Heart right ventricle (tissue), 16 donors: ENCODE data around the gene ARIH1. TPM values are rescaled to one million over a fixed set of nuclear protein-coding genes. Genes with fewer than 3 reads are reported as not detected.

Source experiments
- ATAC-seq, 8 donors: fragments of 200-7000 bp; cut with Tn5 transposase; one replicate each; pipeline ENCODE4 v1.9.1; 2020; ENCODE audit warnings: mild to moderate bottlenecking in 8 of 8, moderate library complexity in 8 of 8, moderate number of reproducible peaks in 1 of 8
- DNase-seq, 2 donors: peaks; one replicate each; pipeline ENCODE4 v3.0.0-alpha.2; 2020
- H3K27ac ChIP-seq, 10 donors: fragments of 200-600 bp; sonication (generic) in 2 of 10; one replicate each; pipeline versions ENCODE4 v1.5.0 to v1.8.0; 2020 to 2022; ENCODE audit warnings: mild to moderate bottlenecking in 3 of 10
- H3K27me3 ChIP-seq, 7 donors: fragments of 200-600 bp; one replicate each; pipeline ENCODE4 v1.8.0; 2021 to 2022; ENCODE audit warnings: mild to moderate bottlenecking in 2 of 7
- H3K36me3 ChIP-seq, 9 donors: fragments of 200-600 bp; sonication (generic) in 1 of 9; one replicate each; pipeline versions ENCODE4 v1.5.0 to v1.8.0; 2020 to 2022; ENCODE audit warnings: mild to moderate bottlenecking in 2 of 9
- H3K4me1 ChIP-seq, 9 donors: fragments of 200-600 bp; sonication (generic) in 1 of 9; one replicate each; pipeline versions ENCODE4 v1.5.0 to v1.8.0; 2020 to 2022; ENCODE audit warnings: mild to moderate bottlenecking in 4 of 9
- H3K4me3 ChIP-seq, 10 donors: fragments of 200-600 bp; sonication (generic) in 2 of 10; one replicate each; pipeline versions ENCODE4 v1.5.0 to v1.8.0; 2020 to 2022; ENCODE audit warnings: mild to moderate bottlenecking in 7 of 10, moderate library complexity in 2 of 10
- H3K9me3 ChIP-seq, 11 donors: fragments of 200-600 bp in 10 of 11; sonication (generic) in 2 of 11; one replicate each; pipeline versions ENCODE4 v1.5.0 to v1.8.0; 2013 to 2022; ENCODE audit warnings: mild to moderate bottlenecking in 2 of 11, control low read depth in 1 of 11, moderate library complexity in 1 of 11
- WGBS, 2 donors: extraction: QIAGEN DNeasy Blood & Tissue Kit; methylation state at CpG; one replicate each; pipeline ENCODE4 v1.1.7; 2013; ENCODE audit warnings: inconsistent platforms in 1 of 2; 5-methylcytosine and 5-hydroxymethylcytosine counted together
- intact Hi-C, 10 donors: fragments of 100-400 bp; cut with DNase I; formaldehyde crosslinking; loops; one replicate each; pipeline versions ENCODE4 v1.11.1 to v1.14.2; 2022
- polyA plus RNA-seq, 2 donors: library from polyadenylated mRNA; stranded (reverse); fragments of 200-250 nt; gene quantifications; one replicate each; pipeline ENCODE4 v1.2.3, GENCODE V29; 2013
- total RNA-seq, 10 donors: library from RNA; stranded (reverse); fragmentation: NEBNext Ultra II Directional in 3 of 10; extraction: Animal tissue kit (Norgen Biotek cat#: 25700) in 3 of 10; gene quantifications; one replicate each; pipeline versions ENCODE4 v1.2.1 to v1.2.4, GENCODE V29; 2021 to 2023
- TF ChIP-seq, protein P1 (sequence below), 9 donors: fragments of 200-600 bp; sonication (generic) in 2 of 9; IDR thresholded peaks; one replicate each; pipeline versions ENCODE4 v1.5.0 to v1.8.0; 2021 to 2022; ENCODE audit warnings: antibody characterized with exemption in 9 of 9, mild to moderate bottlenecking in 5 of 9, moderate library complexity in 1 of 9
- donor health status: Arrhythmogenic right ventricular cardiomyopathy.
- donor health status: ischemic (EF 13 %, LVEDD 7.1; RV severe dilation, severe dysfunction).
- donor health status: healthy with polysubstance abuse.
- donor health status: DM: no; HTN: yes; CAD: no.
- donor health status: DM: no; HTN: no; CAD: no.
- donor health status: ischemic (EF 25% LVEDD 6.9; RV normal size, moderate dysfunction).
- donor health status: ischemic (EF 25% LVEDD 5.7; RV mildly dilated, moderate dysfunction).
- donor health status: healthy.
- donor health status: DM: yes; HTN: yes; CAD: no.
- donor health status: Ischemic cardiomyopathy.
- donor health status: ischemic (EF 35%, LVEDD 5.7; RV mildly dilated, moderate dysfunction).
- donor health status: nonischemic (EF 11% LVEDD 7.7; RV severe dilation, severe dysfunction).
- donor health status: DM: yes; HTN: yes; CAD: no.
- donor health status: PGD.
- donor health status: ischemic (EF 29% LVEDD 5.4; RV normal size, mild dysfunction).
- donor health status: nonischemic (EF 23%, LVEDD 6.1; RV moderate dilation, normal function).

Gene ARIH1
- total and polyA plus RNA-seq, 12 donors, result 23.1 to 231 (median 182) TPM

DNA sequence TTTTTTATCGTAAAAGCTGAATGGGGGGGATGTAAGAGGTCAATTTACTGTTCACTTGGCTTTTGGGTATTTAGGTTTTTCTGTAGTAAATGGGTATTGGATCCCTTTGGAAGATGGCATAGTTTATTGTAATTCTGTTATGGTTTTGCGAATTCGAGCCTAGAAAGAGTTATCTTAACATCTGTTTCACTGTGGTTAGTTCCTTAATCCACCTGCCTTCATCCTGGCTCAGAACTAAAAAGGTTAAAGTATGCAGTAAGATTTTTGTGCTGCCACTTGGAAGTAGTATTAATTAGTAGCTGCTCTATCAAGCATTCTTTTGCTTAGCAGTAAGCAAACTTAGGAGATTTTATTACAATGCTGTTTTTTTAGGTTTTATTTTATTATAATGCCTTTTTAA is 62.4 kb downstream of the ARIH1 start:
- DNase-seq (no peak), ATAC-seq (no peak)
- Histone ChIP-seq H3K9me3 (peaks cover 0 to 20% (median 9%) of the 10 kb centered on the region in 11 donors), H3K4me1 (peaks cover 0 to 25% (median 0%) of the 10 kb centered on the region in 9 donors), H3K27ac (no peak overlapping the region), H3K27me3 (no peaks in the 10 kb centered on the region), H3K4me3 (no peak overlapping the region), H3K36me3 (no peaks in the 10 kb centered on the region)
- intact Hi-C loops, result no loop called here
- 89 to 95% methylated on average over 3 of the region's 3 CpGs for WGBS, 2 donors
- TF ChIP-seq, protein P1, sequence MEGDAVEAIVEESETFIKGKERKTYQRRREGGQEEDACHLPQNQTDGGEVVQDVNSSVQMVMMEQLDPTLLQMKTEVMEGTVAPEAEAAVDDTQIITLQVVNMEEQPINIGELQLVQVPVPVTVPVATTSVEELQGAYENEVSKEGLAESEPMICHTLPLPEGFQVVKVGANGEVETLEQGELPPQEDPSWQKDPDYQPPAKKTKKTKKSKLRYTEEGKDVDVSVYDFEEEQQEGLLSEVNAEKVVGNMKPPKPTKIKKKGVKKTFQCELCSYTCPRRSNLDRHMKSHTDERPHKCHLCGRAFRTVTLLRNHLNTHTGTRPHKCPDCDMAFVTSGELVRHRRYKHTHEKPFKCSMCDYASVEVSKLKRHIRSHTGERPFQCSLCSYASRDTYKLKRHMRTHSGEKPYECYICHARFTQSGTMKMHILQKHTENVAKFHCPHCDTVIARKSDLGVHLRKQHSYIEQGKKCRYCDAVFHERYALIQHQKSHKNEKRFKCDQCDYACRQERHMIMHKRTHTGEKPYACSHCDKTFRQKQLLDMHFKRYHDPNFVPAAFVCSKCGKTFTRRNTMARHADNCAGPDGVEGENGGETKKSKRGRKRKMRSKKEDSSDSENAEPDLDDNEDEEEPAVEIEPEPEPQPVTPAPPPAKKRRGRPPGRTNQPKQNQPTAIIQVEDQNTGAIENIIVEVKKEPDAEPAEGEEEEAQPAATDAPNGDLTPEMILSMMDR (IDR thresholded peaks at IDR 0.05), result no peak

DNA sequence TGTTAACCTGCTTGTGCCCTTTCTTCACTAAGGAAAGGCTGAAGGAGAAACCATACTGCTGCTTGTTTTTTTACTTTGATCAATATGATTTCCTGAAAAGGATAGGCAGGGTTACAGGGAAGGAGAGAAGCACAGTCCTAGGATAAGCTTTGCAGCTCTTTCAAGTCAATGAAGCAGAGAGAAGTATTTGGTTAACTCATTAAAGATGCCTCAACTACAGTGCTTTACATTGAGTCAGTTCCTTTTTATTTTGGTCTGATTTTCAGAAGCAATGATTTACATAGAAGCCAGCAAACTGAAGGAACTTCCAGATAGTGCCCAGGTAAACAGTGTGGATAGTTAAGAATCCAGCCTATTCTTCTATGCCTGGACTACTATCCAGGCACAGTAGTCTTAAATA is 64.8 kb downstream of the ARIH1 start:
- Histone ChIP-seq H3K27ac (no peak overlapping the region), H3K4me1 (peaks cover 0 to 18% (median 0%) of the 10 kb centered on the region in 9 donors)
- intact Hi-C loops, result no loop called here

DNA sequence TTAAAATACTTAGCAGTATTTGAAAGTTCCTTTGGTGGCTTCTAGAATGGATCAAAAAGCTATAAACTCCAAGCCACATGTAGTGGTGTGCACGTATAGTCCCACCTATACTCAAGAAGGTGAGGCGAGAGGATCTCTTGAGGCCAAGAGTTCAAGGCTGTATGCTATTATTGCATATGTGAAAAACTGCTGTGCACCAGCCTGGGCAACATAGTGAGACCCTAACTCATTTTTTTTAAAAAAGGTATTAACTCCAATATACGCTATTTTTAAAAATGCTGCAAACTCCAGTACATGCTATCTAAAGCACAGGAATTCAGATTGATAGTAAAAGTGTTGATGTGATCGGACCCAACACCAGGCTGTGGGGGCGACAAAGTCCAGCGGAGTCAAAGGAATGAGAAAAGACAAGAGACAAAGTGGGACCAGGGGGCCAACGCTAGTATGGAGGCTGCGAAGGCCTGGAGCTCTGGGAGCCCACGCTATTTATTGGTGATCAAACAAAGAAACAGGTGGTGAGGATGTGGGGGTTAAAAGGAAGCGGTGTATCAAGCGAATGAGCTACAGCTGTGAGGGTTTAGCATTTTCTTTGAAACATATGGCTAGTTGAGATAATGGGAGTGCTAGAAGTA is 66.6 kb downstream of the ARIH1 start:
- intact Hi-C loops, result no loop called here
- Histone ChIP-seq H3K27me3 (no peaks in the 10 kb centered on the region), H3K4me3 (no peak overlapping the region), H3K27ac (no peak overlapping the region), H3K4me1 (peaks cover 0 to 18% (median 0%) of the 10 kb centered on the region in 9 donors), H3K36me3 (peaks cover 0 to 13% (median 0%) of the 10 kb centered on the region in 9 donors), H3K9me3 (peaks cover 0 to 20% (median 9%) of the 10 kb centered on the region in 11 donors)
- no peak for ATAC-seq
- 96 to 97% methylated on average over 11 of the region's 11 CpGs for WGBS, 2 donors
- TF ChIP-seq, protein P1 (IDR thresholded peaks at IDR 0.05), result no peak
- DNase-seq, result no peak

More for the DNA sequence above, 64.8 kb downstream of the ARIH1 start:
- H3K27me3 ChIP-seq, result no peaks in the 10 kb centered on the region
- no peaks in the 10 kb centered on the region for H3K36me3 ChIP-seq
- TF ChIP-seq, protein P1 (IDR thresholded peaks at IDR 0.05), result no peak
- ATAC-seq (no peak), DNase-seq (no peak)
- H3K9me3 ChIP-seq, result peaks cover 0 to 20% (median 9%) of the 10 kb centered on the region in 11 donors
- no peak overlapping the region for H3K4me3 ChIP-seq

DNA sequence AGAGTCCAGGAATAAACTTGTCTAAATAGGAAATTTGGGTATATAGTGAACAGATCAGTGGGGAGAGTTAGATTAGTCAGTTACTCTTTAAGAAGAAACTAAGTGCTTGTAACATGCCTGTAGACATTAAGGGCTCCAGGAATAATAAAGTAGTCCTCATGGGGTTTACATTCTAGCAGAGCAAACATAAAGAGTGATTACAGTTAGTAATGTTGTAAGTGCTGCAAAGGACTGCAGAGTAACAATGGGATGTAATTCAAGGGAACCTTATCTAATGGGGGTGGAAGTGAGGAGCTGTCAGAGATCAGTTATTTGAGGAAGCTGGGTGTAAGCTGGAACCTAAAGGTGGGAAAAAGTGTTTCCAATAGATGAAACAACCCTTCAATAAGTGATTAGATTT is 67.5 kb downstream of the ARIH1 start:
- DNase-seq, result no peak
- Histone ChIP-seq H3K9me3 (peaks cover 0 to 20% (median 9%) of the 10 kb centered on the region in 11 donors), H3K27me3 (no peaks in the 10 kb centered on the region), H3K4me1 (peaks cover 0 to 14% (median 0%) of the 10 kb centered on the region in 9 donors), H3K27ac (no peak overlapping the region), H3K36me3 (peaks cover 0 to 23% (median 0%) of the 10 kb centered on the region in 9 donors), H3K4me3 (no peak overlapping the region)
- intact Hi-C loops, result no loop called here
- ATAC-seq, result no peak
- TF ChIP-seq, protein P1 (IDR thresholded peaks at IDR 0.05), result no peak
